Stimulated activated CD4-positive, alpha-beta T cell treated with anti-CD3 and anti-CD28 coated beads, Interleukin-15, amount 100 ng/mL, for 24 hours (primary cell): ENCODE measurements around the gene DDX46.
"Not testable (repeated sequence)": the region's sequence is repeated elsewhere in the genome, so short reads cannot be mapped to it uniquely, and the experiment has no call there.

Experiments
- DNase-seq: peaks from one replicate; pipeline ENCODE4 v3.0.0-alpha.2; 2020

Gene DDX46

DNA sequence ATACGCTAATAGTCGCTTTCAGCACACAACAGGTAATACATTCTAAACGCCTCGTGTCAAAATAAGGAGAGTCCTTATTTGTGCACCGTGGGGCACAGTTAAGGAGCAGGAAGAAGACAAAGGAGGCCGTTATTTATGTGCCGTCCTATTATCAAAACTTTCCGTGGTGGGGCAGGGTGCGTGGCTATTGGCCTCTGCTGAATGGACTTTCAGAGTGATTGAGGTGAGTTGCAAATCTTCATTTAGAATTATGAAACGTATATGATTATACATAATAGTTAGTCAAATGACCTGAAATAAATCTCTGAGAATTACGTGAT is 88.0 kb downstream of the DDX46 start:
- peak; percentile 46 for DNase-seq

DNA sequence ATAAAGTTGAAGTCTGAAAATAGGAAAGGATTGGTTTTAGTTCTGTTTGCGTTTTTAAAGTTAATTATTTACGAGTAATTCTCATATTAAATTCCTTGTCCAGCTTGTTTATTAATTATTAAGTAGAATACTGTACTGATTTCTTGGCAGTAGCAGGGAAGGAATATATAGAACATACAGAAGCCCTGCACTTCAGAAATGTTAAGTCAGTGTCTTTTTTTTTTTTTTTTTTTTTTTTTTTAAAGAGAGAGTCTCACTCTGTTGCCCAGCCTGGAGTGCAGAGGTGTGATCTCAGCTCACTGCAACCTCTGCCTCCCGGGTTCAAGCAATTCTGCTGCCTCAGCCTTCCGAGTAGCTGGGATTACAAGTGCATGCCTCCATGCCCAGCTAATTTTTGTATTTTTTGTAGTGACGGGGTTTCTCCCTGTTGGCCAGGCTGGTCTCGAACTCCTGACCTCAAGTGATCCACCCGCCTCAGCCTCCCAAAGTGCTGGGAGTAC is 90.9 kb downstream of the DDX46 start:
- DNase-seq, result not testable (repeated sequence)

DNA sequence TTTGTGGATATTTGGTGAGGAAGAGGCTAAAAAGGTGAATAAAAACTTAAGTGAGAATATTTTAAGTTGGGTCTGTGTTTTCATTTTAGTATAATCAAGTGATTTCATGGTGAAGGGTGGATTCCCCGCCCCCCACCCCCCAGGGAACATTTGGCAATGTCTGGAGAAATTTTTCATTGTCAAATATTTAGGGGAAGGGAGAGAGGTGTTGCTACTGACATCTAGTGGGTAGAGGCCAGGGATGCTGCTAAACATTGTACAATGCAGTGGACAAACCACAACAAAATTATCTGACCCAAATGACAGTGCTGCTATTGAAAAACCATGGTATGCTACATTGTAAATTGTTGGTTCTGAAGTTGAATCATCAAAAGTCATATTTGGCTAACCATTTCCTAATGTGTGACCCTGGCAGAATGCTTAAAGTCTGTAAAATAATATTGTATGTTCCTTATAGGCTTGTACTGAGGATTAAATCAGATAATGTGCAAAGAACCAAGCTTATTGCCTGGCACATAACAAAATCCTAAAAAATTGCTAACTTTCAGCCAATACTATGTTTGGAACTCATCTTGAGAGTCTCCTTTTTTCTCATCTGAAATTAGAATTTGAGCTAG is 92.8 kb downstream of the DDX46 start:
- DNase-seq, result no peak

DNA sequence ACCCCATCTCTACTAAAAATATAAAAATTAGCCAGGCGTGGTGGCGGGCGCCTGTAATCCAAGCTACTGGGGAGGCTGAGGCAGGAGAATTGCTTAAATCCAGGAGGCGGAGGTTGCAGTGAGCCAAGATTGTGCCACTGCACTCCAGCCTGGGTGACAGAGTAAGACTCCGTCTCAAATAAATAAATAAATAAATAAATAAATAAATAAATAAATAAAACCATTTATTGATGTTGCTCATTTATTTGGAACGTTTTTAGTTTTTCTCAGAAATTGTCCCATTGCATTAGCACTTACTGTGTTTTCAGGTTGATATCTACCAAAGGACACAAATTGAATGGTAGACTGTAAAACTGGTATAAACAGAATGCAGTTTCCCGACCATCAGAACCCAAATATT is 97.9 kb downstream of the DDX46 start:
- not testable (repeated sequence) for DNase-seq

DNA sequence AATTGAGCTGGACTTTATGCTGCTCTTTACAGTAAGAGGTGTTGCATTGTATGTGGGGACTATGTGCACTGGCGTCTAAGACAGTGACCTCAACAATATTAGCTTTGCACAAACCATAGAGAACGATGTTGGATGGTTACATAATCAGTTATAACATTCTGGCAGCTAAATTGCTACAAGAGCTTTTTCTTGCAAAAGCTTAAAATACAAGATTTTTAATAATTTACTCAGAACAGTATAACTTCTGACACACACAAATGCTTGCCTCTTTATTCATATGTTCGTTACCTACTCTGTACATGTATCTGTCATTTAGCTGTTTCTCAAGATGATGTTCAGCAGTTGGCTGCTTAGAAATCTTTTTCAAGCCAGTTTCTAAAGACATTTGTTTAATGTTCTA is 98.8 kb downstream of the DDX46 start:
- DNase-seq, result no peak

DNA sequence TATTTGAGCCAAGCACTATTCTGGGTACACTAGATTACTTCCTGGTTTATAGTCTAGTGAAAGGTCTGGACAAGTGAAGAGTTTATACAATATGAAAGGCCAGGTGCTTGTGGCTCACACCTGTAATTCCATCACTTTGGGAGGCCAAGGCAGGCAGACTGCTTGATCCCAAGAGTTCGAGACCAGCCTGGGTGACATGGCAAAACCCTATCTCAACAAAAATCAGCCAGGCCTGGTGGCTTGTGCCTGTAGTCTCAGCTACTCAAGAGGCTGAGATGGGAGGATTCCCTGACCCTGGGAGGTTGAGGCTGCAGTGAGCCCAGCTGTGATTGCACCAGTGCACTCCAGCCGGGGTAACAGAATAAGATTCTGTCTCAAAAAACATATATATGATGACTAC is 106.1 kb downstream of the DDX46 start:
- no peak for DNase-seq

DNA sequence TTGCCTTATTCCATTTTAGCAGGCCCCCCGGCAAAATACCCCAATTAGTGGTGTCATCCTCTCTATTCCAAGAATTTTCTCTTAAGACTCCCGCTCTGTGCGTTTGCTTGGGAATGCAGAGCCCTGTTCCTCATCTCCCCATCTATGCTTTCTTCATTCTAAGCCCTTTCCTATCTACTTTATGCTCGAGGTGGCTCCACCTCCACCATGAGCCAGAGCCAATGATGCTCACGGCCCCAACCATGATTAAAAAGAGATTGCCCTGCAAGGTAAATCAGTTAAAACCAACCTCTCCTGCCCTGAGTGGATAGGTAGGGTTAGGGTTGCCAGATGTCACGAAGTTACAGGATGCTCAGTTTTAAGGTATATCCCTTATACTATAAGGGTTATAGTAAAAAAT is 114.9 kb downstream of the DDX46 start:
- peak; percentile 27 for DNase-seq

DNA sequence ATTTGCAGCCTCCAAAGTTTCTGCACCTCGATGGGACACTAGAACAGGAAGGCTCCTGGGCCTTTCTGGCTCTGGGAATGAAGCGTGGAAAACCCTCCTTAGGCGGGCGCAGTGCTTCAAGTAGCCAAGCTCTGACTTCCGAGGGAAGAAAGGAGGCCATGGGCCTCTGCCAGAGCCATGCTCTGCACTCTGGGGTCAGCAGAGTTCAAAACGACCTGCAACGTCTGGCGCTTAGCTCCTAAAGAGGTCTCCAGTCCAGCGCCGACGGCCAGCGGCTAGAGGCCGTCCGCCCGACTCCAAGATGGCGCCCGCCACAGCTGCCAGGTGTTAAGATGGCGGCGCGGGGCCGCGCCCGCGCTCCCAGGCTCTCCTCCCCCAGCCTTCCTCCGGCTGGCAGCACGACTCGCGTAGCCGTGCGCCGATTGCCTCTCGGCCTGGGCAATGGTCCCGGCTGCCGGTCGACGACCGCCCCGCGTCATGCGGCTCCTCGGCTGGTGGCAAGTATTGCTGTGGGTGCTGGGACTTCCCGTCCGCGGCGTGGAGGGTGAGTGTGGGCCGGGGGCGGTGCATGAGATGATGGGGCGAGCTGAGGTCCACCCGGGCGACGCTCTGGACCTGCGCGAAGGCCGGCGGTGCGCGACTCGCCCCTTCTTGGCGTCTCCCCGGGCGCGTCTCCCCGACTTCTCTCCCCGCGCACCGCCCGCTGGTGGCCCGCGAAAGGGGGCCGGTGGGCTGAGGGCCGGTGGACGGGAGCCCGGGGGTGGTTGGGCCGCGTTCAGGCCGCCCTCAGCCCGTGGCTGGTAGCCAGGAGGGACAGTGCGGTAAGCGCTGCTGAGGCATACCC is 115.6 kb downstream of the DDX46 start, which contains the start of gene TXNDC15:
Gene TXNDC15, plus strand, starts transcription at position 385 of the 844 bp plus-strand sequence. Its CDS starts 57 bp downstream, at position 442.
- DNase-seq, result peak; percentile 86

DNA sequence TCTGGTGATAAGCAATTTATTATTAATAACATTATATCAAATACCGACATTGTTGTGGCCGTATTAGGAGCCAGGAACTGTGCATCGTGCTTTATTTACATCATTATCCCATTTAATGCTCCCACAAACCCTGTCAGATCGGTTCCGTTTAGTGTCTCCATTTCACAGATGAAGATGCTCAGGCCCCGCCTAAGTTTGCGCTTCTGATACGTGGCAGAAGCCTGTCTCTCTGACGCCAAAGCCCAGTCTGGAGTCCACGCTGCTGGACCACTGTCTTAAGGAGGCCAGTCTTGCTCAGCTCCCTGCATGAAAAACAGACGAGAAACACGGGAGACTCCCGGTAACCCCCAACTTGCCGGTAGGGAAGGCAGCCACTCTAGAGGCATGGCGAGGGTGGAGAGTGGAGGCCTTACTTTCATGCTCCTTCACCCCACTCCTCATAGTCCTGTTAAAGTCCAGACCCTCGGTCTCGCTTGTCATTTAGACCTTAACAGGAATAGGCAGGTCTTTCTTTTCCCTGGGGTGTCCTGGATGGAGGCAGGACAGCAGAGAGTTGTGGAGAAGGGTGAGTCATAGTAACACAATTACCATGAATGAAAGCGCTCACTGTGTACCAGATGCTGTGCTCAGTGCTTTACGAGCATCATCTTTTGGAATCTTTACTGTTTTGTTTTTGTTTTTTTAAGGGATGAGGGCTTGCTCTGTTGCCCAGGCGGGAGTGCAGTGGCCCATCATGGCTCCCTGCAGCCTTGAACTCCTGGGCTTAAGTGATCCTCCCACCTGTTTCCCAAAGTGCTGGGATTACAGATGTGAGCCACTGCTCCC is 116.5 kb downstream of the DDX46 start:
- peak; percentile 63 for DNase-seq

DNA sequence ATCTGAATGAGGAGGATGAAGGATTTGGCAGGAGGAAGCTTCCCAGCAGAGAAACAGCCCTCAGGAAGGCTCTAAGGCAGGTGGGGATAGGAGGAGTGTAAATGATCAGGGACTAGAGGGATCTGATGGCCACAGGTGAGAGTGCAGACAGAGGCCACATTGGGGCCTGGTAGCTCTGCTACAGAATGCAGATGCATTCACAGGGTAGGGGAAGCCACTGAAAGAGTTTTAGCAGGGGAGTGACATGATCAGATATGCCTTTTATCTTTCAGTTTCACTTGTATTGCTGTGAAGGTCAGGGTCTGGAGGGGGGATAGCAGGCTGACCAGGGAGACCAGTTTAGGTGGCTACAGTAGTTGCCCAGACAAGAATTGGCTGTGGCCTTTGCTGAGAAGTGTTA is 118.6 kb downstream of the DDX46 start:
- no peak for DNase-seq

DNA sequence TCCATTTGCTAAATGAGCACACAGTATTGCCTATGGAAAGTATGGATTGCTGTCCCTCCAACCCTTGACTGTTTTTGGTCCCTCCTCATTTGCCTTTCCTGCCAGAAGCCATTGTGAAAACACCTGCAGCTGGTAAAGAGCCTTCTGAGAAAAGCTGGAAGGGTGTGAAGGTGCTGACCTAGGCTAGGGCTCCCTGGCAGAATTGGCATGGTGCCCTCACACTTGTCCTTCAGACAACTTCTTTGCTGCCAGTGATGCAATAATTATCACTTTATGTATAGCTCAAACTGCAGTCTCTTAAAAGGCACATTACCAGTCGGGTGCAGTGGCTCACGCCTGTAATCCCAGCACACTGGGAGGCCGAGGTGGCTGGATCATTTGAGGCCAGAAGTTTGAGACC is 119.8 kb downstream of the DDX46 start:
- DNase-seq, result no peak

DNA sequence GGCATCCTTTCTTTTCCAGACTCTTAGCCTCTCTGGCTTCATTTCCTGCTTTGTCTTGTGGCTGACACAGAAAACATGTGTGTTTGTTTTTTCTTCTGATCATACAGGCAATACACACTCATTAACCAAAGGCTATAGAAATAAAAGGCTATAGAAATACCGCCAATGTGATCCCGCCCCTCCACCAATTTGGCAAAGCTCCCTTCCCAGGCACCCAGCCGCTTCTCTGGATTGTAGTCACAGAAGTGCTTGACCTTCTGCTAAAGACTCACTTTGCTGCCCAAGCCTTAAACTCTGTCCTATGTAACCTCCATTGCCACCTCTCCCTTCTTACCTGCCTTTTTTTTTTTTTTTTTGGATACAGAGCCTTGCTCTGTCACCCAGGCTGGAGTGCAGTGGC is 120.9 kb downstream of the DDX46 start:
- DNase-seq, result no peak
